Omental fat pad (tissue), 4 donors: Measurements from ENCODE around the gene HMGCS2. TPM values are rescaled to one million over a fixed set of nuclear protein-coding genes. Genes with fewer than 3 reads are reported as not detected.

Experiments
- ATAC-seq: fragments of 150-250 bp; one replicate; pipeline ENCODE4 v1.9.1; 2016; ENCODE audit warnings: mild to moderate bottlenecking, moderate library complexity; ENCODE audit not compliant: low FRiP score
- DNase-seq: peaks from one replicate; pipeline ENCODE4 v3.0.0-alpha.2; 2019; ENCODE audit warnings: low spot score
- CTCF ChIP-seq, 3 donors: fragments of 450-650 bp; IDR thresholded peaks; one replicate each; pipeline ENCODE4 v1.5.1; 2016 to 2017; ENCODE audit warnings: antibody characterized with exemption in 3 of 3, mild to moderate bottlenecking in 3 of 3, moderate library complexity in 2 of 3
- total RNA-seq, 4 donors: library from RNA; depleted of rRNA; stranded (reverse); fragments of >200 nt; gene quantifications; one replicate each; pipeline ENCODE4 v1.1.0, GENCODE V29; 2016

The HMGCS2 gene
- total RNA-seq, 4 donors from 2014 or later: 0.56 to 4.3 (median 0.96) TPM; not detected in 1

GRCh38 chr1:119745034-119745433 lies 23.7 kb downstream of the HMGCS2 start:
- DNase-seq: no peak
- no peak for ATAC-seq
- TF ChIP-seq CTCF (IDR thresholded peaks at IDR 0.05): no peak

GRCh38 chr1:119744598-119744942 lies 24.1 kb downstream of the HMGCS2 start:
- no peak for ATAC-seq
- TF ChIP-seq CTCF (IDR thresholded peaks at IDR 0.05): no peak

GRCh38 chr1:119743776-119744597 lies 24.7 kb downstream of the HMGCS2 start:
- peak in 1 of 3 donors; percentile 35 for TF ChIP-seq CTCF (IDR thresholded peaks at IDR 0.05)
- ATAC-seq: peak; percentile 64
- DNase-seq: no peak

More at GRCh38 chr1:119744598-119744942, 24.1 kb downstream of the HMGCS2 start:
- DNase-seq: no peak

- no peak for ATAC-seq
- no peak for DNase-seq
- TF ChIP-seq CTCF (IDR thresholded peaks at IDR 0.05): no peak
Measured at GRCh38 chr1:119743308-119743707, 25.4 kb downstream of the HMGCS2 start.

GRCh38 chr1:119742677-119743076 lies 26.0 kb downstream of the HMGCS2 start:
- no peak for TF ChIP-seq CTCF (IDR thresholded peaks at IDR 0.05)
- ATAC-seq (no peak), DNase-seq (no peak)

- no peak for DNase-seq
- no peak for TF ChIP-seq CTCF (IDR thresholded peaks at IDR 0.05)
- peak; percentile 78 for ATAC-seq
Measured at GRCh38 chr1:119742202-119742601, 26.5 kb downstream of the HMGCS2 start.
